Measurements from ENCODE around the gene BTD.

Gene BTD

DNA sequence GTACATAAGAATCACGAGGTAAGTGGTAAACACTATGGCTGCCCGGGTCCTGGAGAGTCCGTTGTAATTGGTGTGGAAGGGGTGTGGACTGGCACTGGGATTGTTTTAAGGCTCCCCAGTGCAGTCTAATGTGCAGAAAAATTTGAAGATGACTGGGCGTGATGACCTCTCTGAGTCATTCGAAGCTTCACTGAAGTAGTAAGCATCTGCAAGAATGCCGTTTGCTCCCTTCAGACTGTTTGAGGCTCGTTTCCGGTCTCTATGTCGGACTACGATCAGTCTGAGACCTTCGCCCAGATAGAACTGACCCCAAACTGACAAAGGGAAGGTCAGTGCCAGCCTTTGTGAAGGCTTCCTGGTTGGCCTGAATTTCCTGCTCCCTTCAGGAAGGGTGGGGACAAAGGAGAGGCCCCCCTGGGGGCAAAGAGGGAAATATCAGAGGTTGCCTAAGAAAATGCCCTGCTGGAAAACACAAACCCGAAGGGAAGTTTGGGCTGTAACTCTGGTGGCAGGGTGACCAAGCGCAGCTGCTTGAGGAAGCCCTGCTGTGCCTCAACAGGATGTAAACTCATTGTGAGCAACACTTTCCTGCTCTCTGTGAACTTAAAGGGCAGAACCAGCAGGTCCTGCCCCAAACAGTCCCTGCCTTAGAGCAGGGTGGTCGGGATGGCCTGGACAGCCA lies 34.6 kb downstream of the BTD start:
- peak; percentile 84 for DNase-seq (ENCODE audit: low read depth)

- DNase-seq (ENCODE audit: low read depth) = no peak
Observed at GRCh38 chr3:15637131-15637951, 35.8 kb downstream of the BTD start.

- no peak for DNase-seq (ENCODE audit: low read depth)
Observed at GRCh38 chr3:15638193-15638890, 36.8 kb downstream of the BTD start.

DNA sequence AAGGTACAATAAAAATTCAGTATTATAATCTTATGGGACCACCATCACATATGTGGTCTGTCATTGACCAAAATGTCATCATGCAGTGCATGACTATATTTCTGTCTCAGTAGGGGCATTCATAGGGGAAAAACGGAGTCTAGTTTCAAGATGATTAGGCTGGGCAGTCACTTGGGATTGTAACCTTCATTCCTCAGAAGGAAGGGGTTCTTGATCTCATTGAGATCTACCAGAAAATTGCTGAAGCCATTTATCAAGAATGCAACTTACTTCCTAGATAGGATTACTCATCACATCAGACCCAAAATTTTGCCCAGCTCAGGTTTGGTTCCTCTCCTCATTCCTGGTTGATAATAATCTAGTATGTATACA lies 37.3 kb downstream of the BTD start:
- DNase-seq (ENCODE audit: low read depth) = no peak

DNA sequence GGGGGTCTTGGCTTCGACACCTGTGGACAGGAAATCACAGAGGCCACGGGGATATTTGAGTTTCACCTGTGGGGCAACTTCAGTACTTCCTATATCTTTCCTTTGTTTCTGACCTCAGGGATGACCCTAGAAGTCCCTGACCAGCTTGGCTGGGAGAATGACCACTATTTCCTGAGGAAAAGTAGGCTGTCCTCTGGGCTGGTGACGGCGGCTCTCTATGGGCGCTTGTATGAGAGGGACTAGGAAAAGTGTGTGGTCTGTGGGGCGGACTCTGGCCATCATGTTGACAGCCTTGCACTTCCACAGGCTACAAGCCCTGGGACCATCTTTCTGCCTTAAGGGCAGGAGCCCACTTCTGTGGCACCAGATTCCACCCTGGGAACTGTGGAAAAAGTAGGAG lies 43.7 kb downstream of the BTD start:
- DNase-seq (ENCODE audit: low read depth) = no peak

DNA sequence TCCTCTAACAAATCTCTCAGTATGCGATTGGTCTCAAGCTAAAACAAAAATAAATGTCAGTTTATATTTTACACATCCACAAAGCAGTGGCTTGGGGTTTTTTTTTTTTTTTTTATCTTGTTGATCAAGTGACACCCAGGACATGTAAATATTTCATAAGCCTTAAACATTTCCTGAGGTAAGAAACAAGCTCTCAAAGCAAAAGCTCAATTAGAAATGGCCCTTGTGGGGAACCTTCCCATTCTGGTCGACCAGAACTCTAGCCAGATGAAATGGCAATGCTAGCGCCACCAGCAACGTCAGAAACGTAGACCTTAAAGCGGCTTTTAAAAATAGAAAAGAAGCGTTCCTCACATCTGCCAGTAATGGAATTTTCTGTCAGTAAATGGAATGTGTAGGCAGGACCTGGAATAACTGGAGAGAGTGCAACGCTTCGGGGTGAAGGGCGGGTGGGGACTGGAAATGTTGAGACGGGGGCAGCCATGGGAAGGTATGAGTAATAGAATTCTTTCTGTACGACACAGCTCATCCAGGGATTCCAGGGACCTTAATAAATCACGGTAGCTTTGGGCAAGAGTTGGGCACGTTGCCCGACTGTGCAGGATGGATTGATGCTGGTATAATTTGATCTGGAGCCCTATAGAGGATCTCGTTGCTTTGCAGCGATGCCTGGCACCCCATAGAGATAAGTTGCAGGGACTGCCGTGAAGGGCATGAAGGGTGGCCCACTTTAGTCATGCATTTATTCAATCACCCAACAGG lies 44.4 kb downstream of the BTD start:
- DNase-seq (ENCODE audit: low read depth) = peak; percentile 84

GRCh38 chr3:15646851-15647511 lies 45.4 kb downstream of the BTD start:
- DNase-seq (ENCODE audit: low read depth) = peak; percentile 98

GRCh38 chr3:15647611-15648167 lies 46.1 kb downstream of the BTD start:
- DNase-seq (ENCODE audit: low read depth) = peak; percentile 97

- no peak for DNase-seq (ENCODE audit: low read depth)
Observed at GRCh38 chr3:15649341-15649740, 47.8 kb downstream of the BTD start.

- no peak for DNase-seq (ENCODE audit: low read depth)
Observed at GRCh38 chr3:15649858-15650257, 48.3 kb downstream of the BTD start.

- DNase-seq (ENCODE audit: low read depth) = no peak
Observed at GRCh38 chr3:15651396-15651795, 49.9 kb downstream of the BTD start.

GRCh38 chr3:15653321-15653720 lies 51.8 kb downstream of the BTD start:
- DNase-seq (ENCODE audit: low read depth) = no peak

DNA sequence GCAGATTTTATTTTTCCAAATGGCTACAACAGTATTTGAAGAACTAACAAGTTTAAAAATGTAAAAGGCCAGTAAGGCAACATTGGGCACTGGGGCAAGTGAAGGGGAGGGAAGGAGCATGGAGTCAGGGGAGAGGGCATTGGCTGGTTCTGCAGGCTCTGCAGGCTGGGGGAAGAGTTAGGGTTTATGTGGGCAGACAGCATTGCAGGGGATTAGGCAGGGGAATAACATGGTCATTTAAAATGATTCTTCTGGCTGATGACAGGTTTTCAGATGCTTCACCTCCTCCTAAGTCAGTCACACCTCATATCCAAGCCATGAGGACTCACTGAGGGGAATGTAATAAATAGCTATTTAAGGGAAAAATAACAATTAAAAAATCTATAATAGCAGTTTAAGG lies 52.6 kb downstream of the BTD start:
- no peak for DNase-seq (ENCODE audit: low read depth)

GRCh38 chr3:15654891-15655290 lies 53.3 kb downstream of the BTD start:
- no peak for DNase-seq (ENCODE audit: low read depth)

GRCh38 chr3:15656342-15656741 lies 54.8 kb downstream of the BTD start:
- no peak for DNase-seq (ENCODE audit: low read depth)

DNA sequence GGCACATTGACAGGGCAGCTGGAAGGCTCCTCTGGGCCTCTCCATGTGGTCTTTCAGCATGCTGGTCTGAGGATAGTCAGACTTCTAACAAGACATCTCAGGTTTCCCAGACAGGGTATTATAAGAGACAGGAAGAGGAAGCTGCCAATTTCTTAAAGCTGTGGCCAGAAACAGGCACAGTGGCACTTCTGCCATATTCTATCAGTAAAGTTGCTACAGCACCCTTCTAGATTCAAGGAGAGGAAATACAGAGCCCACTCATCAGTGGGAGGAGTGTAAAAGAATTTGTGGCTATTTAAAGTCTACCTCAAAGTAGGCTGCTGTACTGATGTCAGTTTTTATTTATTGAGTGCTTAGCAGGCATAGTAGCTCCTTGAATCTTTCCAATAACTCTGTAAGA lies 55.5 kb downstream of the BTD start:
- no peak for DNase-seq (ENCODE audit: low read depth)

- DNase-seq (ENCODE audit: low read depth) = no peak
Observed at GRCh38 chr3:15659254-15659975, 57.9 kb downstream of the BTD start.

DNA sequence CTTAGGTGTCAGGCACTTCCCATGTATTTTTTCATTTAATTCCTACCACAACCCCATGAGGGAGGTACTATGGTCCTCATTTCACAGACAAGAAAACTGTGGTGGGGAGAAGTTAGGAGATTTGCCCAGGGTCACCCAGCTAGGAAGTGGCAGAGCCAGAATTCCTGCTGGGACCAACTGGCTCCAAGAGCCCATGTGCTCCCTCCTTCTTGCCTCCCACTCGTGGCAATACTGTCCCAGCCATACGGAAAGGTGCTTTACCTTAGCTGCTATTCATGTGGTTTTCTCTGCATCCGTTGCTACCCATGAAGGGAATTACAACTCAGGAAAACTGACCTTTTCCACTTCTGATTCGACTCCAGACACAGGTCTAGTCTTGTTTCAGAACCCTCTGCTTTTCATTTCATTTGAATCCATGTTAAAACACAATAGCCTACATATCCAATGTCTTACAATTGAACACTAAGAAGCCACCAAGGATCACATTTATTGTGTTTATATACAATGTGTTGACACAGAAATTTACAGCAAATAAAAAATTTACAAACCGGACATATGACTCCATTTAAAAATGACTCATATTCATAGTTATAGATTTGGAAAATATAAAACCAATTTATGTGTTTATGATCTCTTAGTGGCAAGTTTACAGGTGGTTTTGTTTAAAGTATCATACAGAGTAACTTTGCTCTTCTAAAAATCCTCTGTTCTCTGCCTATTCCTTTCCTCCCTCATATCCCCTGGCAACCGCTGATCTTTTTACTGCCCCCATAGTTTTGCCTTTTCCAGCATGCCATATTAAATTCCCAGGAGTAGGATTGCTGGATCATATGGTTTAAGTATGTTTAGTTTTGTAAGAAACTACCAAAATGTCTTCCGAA lies 58.8 kb downstream of the BTD start:
- DNase-seq (ENCODE audit: low read depth) = no peak

GRCh38 chr3:15664144-15664543 lies 62.6 kb downstream of the BTD start:
- DNase-seq (ENCODE audit: low read depth) = no peak
